ENCODE data around the gene FMN2. TPM values are rescaled to one million over a fixed set of nuclear protein-coding genes. Genes with fewer than 3 reads are reported as not detected.

FMN2 gene
- polyA plus RNA-seq, 3 donors = not detected

GRCh38 chr1:240496356-240496755 lies 404.7 kb downstream of the FMN2 start:
- Mint-ChIP-seq H3K4me1 (no peaks in the 10 kb centered on the region), H3K9me3 (peaks cover 2 to 32% (median 12%) of the 10 kb centered on the region in 7 donors)
- no peak overlapping the region for H2AFZ ChIP-seq (ENCODE audit: insufficient read depth, low read depth, low read length, poor library complexity, severe bottlenecking)

GRCh38 chr1:240496941-240497340 lies 405.3 kb downstream of the FMN2 start:
- TF ChIP-seq CTCF (IDR thresholded peaks at IDR 0.05) = no peak
- no peak overlapping the region for H3K4me3 ChIP-seq (replicated peaks in 1 of 3; ENCODE audit: low read depth in 2 of 3, low read length in 3 of 3)
- peaks cover 7 to 16% of the 10 kb centered on the region in 2 donors for H3K9me3 ChIP-seq (replicated peaks in 1 of 2; ENCODE audit: control insufficient read depth in 1 of 2, insufficient read depth in 1 of 2, low read length in 2 of 2)
- no peak overlapping the region for H3K27ac Mint-ChIP-seq
- no peak overlapping the region for H3K27ac ChIP-seq (ENCODE audit: low read depth in 1 of 2, low read length in 2 of 2)
- H3K4me1 Mint-ChIP-seq = no peaks in the 10 kb centered on the region
- 92% methylated on average over 4 of the region's 5 CpGs for WGBS (ENCODE audit: insufficient coverage)
- intact Hi-C loops (cut with micrococcal nuclease) = no loop called here
- H3K9me3 Mint-ChIP-seq = peaks cover 2 to 32% (median 12%) of the 10 kb centered on the region in 7 donors
- H3K9ac ChIP-seq (ENCODE audit: insufficient read depth, low read length, poor library complexity, severe bottlenecking) = no peak overlapping the region
- no peaks in the 10 kb centered on the region for H4K20me1 ChIP-seq (ENCODE audit: insufficient read depth, low read length)
- no peak for DNase-seq
- no peaks in the 10 kb centered on the region for H3K36me3 Mint-ChIP-seq
- no peak overlapping the region for H3K4me2 ChIP-seq (replicated peaks; ENCODE audit: extremely low read depth, low read length, poor library complexity, severe bottlenecking)
- no peaks in the 10 kb centered on the region for H3K36me3 ChIP-seq (replicated peaks in 1 of 2; ENCODE audit: control insufficient read depth in 1 of 2, insufficient read depth in 2 of 2, low read length in 2 of 2)
- H3K4me1 ChIP-seq (ENCODE audit: control insufficient read depth in 1 of 2, insufficient read depth in 2 of 2, low read length in 2 of 2) = no peaks in the 10 kb centered on the region
- H2AFZ ChIP-seq (ENCODE audit: insufficient read depth, low read depth, low read length, poor library complexity, severe bottlenecking) = no peak overlapping the region
- no peaks in the 10 kb centered on the region for H3K79me2 ChIP-seq (ENCODE audit: insufficient read depth, low read length)
- peaks cover 6 to 12% (median 10%) of the 10 kb centered on the region in 3 donors for H3K27me3 Mint-ChIP-seq (ENCODE audit: low read depth in 3 of 3)
- H3K4me3 Mint-ChIP-seq = no peak overlapping the region
- no peaks in the 10 kb centered on the region for H3K27me3 ChIP-seq (ENCODE audit: control insufficient read depth in 2 of 2, insufficient read depth in 2 of 2, low read length in 2 of 2)

More at GRCh38 chr1:240496356-240496755, 404.7 kb downstream of the FMN2 start:
- H3K4me3 ChIP-seq (replicated peaks in 1 of 3; ENCODE audit: low read depth in 2 of 3, low read length in 3 of 3) = no peak overlapping the region
- intact Hi-C loops (cut with micrococcal nuclease) = no loop called here
- no peak overlapping the region for H3K9ac ChIP-seq (ENCODE audit: insufficient read depth, low read length, poor library complexity, severe bottlenecking)
- no peaks in the 10 kb centered on the region for H3K36me3 Mint-ChIP-seq
- H4K20me1 ChIP-seq (ENCODE audit: insufficient read depth, low read length) = no peaks in the 10 kb centered on the region
- peaks cover 7 to 16% of the 10 kb centered on the region in 2 donors for H3K9me3 ChIP-seq (replicated peaks in 1 of 2; ENCODE audit: control insufficient read depth in 1 of 2, insufficient read depth in 1 of 2, low read length in 2 of 2)
- TF ChIP-seq CTCF (IDR thresholded peaks at IDR 0.05) = no peak
- no peak overlapping the region for H3K4me2 ChIP-seq (replicated peaks; ENCODE audit: extremely low read depth, low read length, poor library complexity, severe bottlenecking)
- no peaks in the 10 kb centered on the region for H3K27me3 ChIP-seq (ENCODE audit: control insufficient read depth in 2 of 2, insufficient read depth in 2 of 2, low read length in 2 of 2)
- no peak for DNase-seq
- H3K27me3 Mint-ChIP-seq (ENCODE audit: low read depth in 3 of 3) = peaks cover 6 to 12% (median 10%) of the 10 kb centered on the region in 3 donors
- H3K27ac Mint-ChIP-seq = no peak overlapping the region
- H3K79me2 ChIP-seq (ENCODE audit: insufficient read depth, low read length) = no peaks in the 10 kb centered on the region
- no peaks in the 10 kb centered on the region for H3K36me3 ChIP-seq (replicated peaks in 1 of 2; ENCODE audit: control insufficient read depth in 1 of 2, insufficient read depth in 2 of 2, low read length in 2 of 2)
- H3K4me3 Mint-ChIP-seq = no peak overlapping the region
- no peaks in the 10 kb centered on the region for H3K4me1 ChIP-seq (ENCODE audit: control insufficient read depth in 1 of 2, insufficient read depth in 2 of 2, low read length in 2 of 2)
- 88% methylated on average over 2 of the region's 7 CpGs for WGBS (ENCODE audit: insufficient coverage)
- H3K27ac ChIP-seq (ENCODE audit: low read depth in 1 of 2, low read length in 2 of 2) = no peak overlapping the region
